Left ventricle myocardium inferior (tissue), 1 donor: ENCODE measurements around the gene KIF6. TPM values are rescaled to one million over a fixed set of nuclear protein-coding genes. Genes with fewer than 3 reads are reported as not detected.

Source experiments
- DNase-seq: peaks from one replicate; pipeline ENCODE4 v3.0.0-alpha.2; 2020
- H3K27ac ChIP-seq: fragments of 200-600 bp; replicated peaks from 2 replicates; pipeline ENCODE4 v1.8.0; 2021
- H3K27me3 ChIP-seq: fragments of 200-600 bp; 2 replicates; pipeline ENCODE4 v1.8.0; 2021; ENCODE audit warnings: low read depth
- H3K36me3 ChIP-seq: fragments of 200-600 bp; 2 replicates; pipeline ENCODE4 v1.8.0; 2021
- H3K4me1 ChIP-seq: fragments of 200-600 bp; 2 replicates; pipeline ENCODE4 v1.8.0; 2021
- H3K4me3 ChIP-seq: fragments of 200-600 bp; 2 replicates; pipeline ENCODE4 v1.8.0; 2021; ENCODE audit warnings: mild to moderate bottlenecking, moderate library complexity
- H3K9me3 ChIP-seq: fragments of 200-600 bp; replicated peaks from 2 replicates; pipeline ENCODE4 v1.8.0; 2021
- CTCF ChIP-seq: fragments of 200-600 bp; IDR thresholded peaks from 2 replicates; pipeline ENCODE4 v1.8.0; 2021; ENCODE audit warnings: antibody characterized with exemption, mild to moderate bottlenecking, borderline replicate concordance
- intact Hi-C: fragments of 100-400 bp; cut with micrococcal nuclease; formaldehyde crosslinking; loops from one replicate; pipeline ENCODE4 v1.11.0; 2022
- total RNA-seq: library from RNA; stranded (reverse); fragmentation: NEBNext Ultra II Directional; extraction: Animal tissue kit (Norgen Biotek cat#: 25700); gene quantifications from one replicate; pipeline ENCODE4 v1.2.1, GENCODE V29; 2021
- donor health status: DM: no; HTN: yes; CAD: no; lungs with severe emphysema.

Gene KIF6
- total RNA-seq, 1 donor from 2014 or later, result 0.69 TPM

DNA sequence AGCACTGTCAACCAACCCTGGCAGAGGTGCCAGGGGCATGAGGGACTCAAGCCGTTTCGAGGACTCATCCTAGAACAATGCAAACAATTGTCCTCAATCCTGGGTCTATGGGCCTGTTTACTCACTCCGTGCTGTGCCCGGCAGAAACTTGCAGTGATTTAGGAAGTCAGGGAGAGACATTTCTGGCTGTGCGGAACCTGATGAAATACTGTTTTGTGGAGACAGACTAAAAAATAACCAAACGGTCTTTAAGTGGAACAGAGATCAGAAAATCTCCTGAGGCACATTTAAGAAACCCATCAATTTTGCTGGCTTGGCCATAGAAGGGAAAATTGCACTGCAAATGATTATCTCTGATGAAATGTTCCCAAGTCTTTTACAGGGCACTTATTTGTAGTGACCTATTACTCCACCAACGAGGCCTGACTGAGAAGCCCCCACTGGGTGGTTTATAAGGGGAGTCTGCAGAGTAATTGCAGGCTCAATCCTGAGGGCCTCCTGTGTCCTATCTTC, 322.9 kb downstream of the KIF6 start:
- DNase-seq, result no peak
- H3K36me3 ChIP-seq, result no peaks in the 10 kb centered on the region
- intact Hi-C loops, result no loop called here

DNA sequence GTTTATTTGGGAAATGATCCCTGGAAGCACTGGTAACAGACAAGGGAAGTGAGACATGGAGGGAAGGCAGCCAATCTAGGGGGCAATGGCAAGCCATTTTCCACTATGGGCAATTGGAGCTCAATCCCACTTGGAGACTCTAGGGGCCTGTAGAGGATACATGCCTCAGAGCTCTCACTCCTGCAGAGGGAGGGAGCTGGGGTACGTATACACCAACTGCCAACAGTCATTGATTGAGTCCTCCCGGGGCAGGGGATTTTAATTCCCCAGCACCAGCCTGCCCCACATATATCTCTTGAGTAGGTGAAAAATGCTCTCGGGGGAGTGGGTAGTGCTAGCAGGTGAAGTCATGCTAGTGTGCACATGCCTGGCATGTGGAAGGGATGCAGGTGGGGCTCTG, 323.8 kb downstream of the KIF6 start:
- Histone ChIP-seq H3K4me3 (no peak overlapping the region), H3K4me1 (no peaks in the 10 kb centered on the region), H3K9me3 (no peaks in the 10 kb centered on the region), H3K36me3 (no peaks in the 10 kb centered on the region), H3K27me3 (no peaks in the 10 kb centered on the region), H3K27ac (no peak overlapping the region)
- no peak for TF ChIP-seq CTCF
- intact Hi-C loops, result no loop called here
- no peak for DNase-seq

More for the DNA sequence above, 322.9 kb downstream of the KIF6 start:
- H3K27ac ChIP-seq, result no peak overlapping the region
- H3K9me3 ChIP-seq, result no peaks in the 10 kb centered on the region
- TF ChIP-seq CTCF, result no peak
- no peaks in the 10 kb centered on the region for H3K4me1 ChIP-seq
- no peak overlapping the region for H3K4me3 ChIP-seq
- H3K27me3 ChIP-seq, result no peaks in the 10 kb centered on the region

DNA sequence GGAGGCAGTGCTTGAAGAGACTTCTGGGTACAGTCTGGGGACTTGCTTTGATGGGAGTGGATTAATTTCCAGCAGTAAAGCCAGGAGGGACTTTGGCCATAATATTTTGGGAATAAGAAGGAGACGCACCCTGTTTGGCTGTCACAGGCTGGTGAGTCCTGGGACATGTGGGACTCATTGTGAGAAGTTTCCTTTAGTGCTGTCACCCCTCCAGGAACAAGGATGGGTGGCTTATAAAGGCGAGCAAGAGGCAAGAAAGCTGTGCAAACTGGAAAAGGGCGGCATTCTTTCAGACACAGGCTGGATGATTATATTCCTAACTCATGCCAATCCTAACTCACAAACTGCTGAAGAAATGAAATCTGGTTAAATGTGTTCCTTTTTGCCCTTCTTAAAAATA, 325.2 kb downstream of the KIF6 start:
- Histone ChIP-seq H3K27me3 (no peaks in the 10 kb centered on the region), H3K36me3 (no peaks in the 10 kb centered on the region), H3K27ac (no peak overlapping the region), H3K9me3 (no peaks in the 10 kb centered on the region), H3K4me3 (no peak overlapping the region), H3K4me1 (no peaks in the 10 kb centered on the region)
- intact Hi-C loops, result no loop called here
- no peak for TF ChIP-seq CTCF
- DNase-seq, result no peak

DNA sequence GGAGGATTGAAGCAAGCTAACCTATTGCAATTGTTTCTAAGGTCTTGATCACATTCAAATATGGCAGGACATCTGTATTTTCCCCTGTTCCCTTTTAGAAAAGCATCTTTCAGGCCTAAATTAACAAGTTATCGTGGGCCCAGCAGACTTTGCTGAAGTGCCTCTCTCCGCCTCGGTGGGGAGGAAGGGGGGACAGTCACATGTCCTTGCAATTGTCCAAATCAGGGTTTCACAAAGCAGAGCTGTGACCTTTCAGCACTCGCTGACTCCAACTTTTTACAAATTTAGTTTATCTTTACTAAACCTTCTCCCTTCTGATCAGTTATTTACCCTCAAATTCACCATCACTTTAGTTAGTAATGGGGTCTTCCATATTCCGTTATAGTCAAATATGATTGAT, 328.4 kb downstream of the KIF6 start:
- no peak overlapping the region for H3K4me3 ChIP-seq
- no peaks in the 10 kb centered on the region for H3K9me3 ChIP-seq
- no peak for DNase-seq
- H3K27me3 ChIP-seq, result no peaks in the 10 kb centered on the region
- intact Hi-C loops, result no loop called here
- no peaks in the 10 kb centered on the region for H3K36me3 ChIP-seq
- TF ChIP-seq CTCF, result no peak
- H3K27ac ChIP-seq, result no peak overlapping the region
- H3K4me1 ChIP-seq, result no peaks in the 10 kb centered on the region

GRCh38 chr6:39393075-39393474, 332.1 kb downstream of the KIF6 start:
- intact Hi-C loops, result no loop called here
- TF ChIP-seq CTCF, result no peak
- no peaks in the 10 kb centered on the region for H3K9me3 ChIP-seq
- H3K27me3 ChIP-seq, result peaks cover 5% of the 10 kb centered on the region
- no peak overlapping the region for H3K4me3 ChIP-seq
- no peak for DNase-seq
- no peaks in the 10 kb centered on the region for H3K36me3 ChIP-seq
- no peaks in the 10 kb centered on the region for H3K4me1 ChIP-seq
- no peak overlapping the region for H3K27ac ChIP-seq

DNA sequence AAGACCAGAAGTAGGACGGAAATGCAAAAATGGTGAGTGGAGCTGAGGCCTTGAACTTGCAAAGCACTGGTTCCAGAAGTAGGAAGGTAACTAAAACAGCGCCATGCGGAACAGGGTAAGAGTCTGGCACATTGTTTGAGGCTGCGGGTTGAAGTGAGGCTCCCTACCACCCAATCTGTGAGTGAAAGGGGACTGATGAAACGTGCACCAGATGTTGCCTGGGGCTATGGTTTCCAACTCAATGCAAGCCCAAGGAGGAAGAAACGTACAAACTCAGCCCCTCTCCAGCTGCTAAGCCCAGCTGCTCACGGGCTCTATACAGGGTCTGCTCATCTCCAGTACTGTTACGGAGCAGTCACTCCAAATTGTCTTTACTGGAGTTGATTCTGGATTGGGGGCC, 334.0 kb downstream of the KIF6 start:
- TF ChIP-seq CTCF, result no peak
- no peak overlapping the region for H3K4me3 ChIP-seq

More for the DNA sequence above, 334.0 kb downstream of the KIF6 start:
- H3K27me3 ChIP-seq, result peaks cover 13% of the 10 kb centered on the region
- no peaks in the 10 kb centered on the region for H3K4me1 ChIP-seq
- no peaks in the 10 kb centered on the region for H3K36me3 ChIP-seq
- H3K9me3 ChIP-seq, result no peaks in the 10 kb centered on the region
- no peak overlapping the region for H3K27ac ChIP-seq
- intact Hi-C loops, result no loop called here
- no peak for DNase-seq
